ENCODE data around the gene PTPRE.
"Not testable (repeated sequence)": the region's sequence is repeated elsewhere in the genome, so short reads cannot be mapped to it uniquely, and the experiment has no call there.

PTPRE gene

DNA sequence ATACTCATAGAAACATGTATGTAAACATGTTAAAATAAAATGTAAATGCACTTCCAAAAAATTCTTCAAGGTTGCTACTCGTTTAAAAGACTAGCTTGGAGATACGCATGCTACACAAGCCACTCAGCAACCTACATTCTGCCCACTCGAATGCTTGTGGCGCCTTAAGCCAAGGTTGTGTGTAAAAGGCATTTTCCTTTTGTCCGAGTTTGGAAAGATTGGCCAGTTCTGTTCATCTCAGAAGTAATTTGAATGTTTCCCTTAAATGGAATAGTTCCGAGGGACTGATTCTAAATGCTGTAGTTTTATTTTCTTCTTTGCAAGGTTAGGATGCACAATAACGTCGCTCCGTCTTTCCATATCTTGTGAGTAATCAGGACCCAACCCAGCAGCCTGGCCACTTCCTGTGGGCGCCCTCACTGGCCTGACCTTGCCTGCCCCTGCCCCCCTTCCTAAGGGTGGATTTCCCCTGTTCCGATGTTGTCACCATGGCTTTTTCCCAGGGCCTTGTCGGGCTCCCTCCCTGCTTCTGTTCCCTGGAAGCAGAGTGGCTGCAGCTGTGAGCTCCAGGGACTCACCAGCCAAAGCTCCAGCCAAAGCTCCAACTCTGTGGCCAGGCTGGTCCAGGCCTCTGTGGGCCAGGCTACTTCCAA lies 70.6 kb downstream of the PTPRE start:
- DNase-seq, result peak in 41 of 51 donors; percentile 15 to 87 (median 64)

DNA sequence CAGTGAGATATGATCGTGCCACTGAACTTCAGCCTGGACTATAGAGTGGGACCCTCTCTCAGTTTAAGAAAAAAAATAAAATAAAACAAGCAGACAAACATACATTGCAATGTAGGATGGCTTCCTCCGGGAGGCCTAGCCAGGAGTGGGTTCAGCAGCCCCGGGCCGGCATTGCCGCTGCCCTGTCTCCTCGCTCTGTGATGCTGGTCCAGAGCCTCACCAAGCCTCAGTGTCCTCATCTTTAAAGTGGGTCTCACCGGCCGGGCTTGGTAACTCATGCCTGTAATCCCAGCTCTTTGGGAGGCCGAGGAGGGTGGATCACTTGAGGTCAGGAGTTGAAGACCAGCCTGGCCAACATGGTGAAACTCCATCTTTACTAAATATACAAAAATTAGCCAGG lies 71.6 kb downstream of the PTPRE start:
- no peak for DNase-seq

DNA sequence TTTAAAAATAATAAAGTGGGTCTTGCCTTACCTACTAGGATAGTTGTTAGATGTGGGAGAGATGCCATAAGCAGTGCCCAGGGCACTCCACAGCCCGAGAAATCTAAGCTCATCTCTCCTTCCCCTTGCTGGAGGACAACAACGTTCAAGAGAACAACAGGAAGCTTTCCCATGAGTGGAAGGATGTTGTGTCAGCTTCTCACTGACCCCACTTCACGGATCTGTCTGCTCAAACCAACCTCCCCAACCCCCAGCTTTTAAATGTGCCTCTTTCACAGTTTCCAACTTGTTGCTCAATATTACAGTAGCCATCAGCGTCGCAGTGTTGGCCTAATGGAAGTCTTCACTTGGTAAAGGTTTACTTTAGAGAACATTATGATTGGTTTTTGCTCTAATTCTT lies 72.1 kb downstream of the PTPRE start:
- no peak for DNase-seq

DNA sequence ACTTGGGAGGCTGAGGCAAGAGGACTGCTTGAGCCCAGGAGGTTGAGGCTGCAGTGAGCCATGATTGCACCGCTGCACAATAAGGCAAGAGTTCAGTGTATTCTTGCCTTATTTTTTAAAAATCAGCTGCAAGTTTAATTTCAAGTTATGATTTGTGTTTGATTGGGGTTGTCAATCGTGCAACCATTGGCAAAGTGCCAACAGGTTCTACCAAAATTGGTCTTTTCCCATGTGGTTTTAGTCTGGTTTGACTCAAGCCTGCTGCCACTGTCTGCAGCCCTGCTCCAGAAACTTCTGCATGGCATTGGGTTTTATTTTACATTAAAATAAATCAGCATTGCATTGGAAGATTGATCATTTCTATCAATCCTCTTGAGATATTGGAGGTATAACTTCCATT lies 72.7 kb downstream of the PTPRE start:
- DNase-seq, result no peak

DNA sequence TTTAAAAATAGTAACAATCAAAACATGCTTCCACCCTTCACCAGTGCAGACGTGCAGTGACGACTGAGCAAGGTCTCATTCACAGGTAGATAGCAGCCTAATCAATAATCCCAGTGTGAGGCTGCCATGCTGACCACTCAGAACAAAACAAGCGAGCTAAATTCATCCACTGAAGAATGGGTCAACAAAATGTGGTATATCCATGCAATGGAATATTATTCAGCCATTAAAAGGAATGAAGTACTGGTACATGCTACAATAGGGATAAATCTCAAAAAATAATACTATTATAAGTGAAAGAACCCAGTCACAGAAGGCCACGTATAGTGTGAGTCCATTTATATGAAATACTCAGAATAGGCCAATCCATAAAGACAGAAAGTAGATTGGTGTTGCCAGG lies 74.0 kb downstream of the PTPRE start:
- DNase-seq, result no peak

DNA sequence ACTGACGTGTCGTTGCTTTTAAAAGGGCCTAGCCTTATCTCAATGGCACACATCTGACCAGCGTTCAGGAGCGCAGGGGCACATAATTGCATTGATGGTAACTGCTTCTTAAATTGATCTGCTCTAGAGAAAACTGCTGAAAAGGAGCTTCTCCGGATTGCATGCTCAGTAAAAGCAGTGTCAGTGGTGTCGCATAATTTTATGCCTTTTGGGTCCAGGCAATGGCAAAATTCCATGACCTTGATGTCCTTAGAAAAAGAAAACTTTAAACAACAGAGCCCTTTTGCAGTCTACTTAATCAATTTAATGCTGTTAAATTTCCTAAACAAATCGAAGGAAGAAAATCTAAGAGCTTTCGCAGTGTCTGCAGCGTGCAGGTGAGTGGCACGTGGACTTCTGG lies 75.7 kb downstream of the PTPRE start:
- no peak for DNase-seq

DNA sequence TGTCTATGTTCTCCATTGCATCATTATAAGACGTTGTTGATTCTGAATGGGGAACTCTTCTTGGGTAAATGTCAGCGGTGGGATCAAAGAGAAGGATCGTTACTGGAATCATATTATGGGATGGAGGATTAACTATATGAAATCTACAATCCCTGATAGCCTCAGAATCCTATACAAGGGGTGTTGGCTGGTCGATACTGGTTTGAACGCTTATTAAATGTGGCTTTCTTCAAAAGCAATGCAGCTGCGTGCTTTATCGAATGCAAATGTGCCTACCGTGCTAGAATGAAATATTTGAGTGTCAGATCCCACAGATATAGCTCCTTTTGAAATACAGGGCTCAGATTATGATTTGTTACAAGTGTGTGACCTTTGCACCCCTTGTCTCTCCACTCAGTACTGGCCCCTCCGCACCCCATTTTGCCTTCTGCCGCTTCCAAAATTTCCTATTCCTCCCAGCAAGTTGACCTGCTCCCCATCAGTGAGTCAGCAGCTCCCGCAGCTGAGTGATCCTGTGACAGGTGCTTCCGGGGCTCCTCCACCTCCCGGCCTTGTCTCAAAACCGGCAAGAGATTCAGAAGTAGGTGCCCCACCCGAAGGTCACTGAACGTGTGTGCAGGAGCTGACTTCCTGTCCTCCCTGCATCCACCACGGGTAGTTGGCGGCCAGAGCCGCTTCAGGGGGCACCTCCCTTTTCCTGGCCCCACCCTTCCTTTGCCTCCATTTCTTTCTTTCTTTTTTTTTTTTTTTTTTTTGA lies 76.6 kb downstream of the PTPRE start:
- no peak for DNase-seq

DNA sequence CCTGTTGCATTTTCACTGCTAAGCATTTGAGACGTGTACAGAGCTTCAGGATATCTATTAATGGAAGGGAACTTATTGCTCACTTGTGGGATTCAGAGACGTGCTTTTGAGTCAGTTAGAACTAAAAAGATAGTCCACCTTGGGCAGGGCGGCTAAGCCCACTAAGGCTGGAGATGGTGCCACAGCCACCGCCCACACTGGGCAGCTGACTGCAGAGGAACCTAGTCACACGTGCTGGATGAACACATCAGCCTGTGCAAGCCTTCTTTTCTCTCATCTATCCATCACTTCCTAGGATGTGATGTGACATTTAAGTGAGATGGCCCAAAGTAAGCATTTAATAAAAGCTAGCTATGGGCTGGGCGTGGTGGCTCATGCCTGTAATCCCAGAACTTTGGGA lies 78.0 kb downstream of the PTPRE start:
- DNase-seq, result no peak

DNA sequence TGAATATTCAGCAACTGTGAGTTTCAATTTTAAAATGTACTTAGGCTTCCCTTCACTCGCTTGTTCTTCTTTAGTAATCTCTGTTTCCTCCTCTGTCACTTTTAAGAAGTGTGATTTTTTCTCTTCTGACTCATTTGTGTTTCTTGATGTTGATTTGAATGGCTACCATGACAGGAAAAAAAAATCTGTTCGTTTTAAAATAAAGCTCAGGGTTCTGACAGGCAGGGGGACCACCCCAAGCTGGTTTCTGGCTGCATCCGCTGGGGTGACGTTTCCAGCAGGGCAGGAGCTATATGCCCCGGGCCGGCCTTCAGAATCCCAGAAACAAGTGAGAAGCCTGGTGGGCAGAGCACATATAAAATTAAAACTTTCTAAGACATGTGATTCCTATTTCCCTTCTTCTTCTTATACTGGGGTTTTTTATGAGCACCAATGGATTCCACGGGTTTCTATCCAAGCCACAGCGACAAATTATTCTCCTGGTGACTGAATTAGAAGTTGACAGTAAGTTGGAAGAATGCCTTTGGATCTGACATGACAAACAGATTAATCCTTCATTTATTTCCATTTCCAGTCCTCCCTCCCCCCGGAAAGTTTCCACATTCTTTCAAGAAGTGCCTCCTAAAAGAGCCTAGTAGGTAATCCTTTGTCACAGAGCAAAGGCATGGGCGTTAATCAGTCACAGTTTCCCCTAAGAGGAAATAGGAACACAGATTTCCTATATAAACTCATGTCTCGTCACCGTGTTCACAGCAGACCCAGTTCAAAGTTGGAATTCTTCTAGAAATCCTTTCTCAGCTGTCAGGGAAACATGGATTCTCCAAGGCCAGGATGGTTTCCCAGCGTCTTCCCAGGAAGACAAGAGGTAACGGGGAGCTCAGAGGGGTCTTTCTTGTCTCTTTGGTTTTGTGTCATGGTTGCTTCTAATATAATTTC lies 79.9 kb downstream of the PTPRE start:
- DNase-seq, result no peak

DNA sequence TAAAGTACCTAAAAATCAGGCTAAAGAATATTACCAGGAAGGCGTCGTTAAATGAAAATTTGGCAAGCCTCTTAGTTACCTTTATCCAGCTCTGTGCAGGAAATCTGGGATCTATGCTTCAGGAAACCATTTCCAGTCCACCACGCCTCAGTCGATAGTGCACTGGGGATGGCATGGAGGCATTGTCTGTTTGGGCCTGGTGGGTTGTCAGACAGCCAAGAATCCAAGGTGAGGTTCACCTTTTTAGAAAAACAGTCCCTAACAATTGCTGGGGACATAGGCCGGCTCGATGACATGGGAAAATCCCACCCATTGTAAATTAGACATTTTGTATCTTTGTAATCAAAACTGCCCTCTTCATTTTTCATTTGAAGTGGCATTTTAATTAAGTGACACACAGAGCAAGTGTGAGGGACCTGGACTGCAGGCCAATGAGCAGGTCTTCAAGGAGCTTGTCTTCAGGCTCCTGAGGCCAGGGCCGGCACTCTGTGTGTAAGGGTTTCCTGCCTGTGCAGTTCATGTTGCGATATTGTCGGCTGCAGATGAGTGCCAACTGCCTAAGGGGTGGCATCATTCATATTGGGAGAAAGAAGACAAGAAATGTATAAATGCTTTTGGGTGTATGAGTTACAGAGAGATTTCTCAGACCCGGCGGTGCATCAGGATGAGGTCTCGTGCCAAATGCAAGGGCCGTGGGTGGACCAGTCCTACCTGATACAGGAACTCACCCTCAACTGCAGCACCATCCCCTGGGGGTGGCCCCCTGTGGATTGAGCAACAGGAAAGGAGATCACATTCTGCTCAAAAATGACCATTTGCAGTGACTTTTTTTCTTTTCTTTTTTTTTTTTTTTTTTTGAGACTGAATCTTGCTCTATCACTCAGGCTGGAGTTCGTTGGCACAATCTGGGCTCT lies 80.8 kb downstream of the PTPRE start:
- DNase-seq, result no peak

DNA sequence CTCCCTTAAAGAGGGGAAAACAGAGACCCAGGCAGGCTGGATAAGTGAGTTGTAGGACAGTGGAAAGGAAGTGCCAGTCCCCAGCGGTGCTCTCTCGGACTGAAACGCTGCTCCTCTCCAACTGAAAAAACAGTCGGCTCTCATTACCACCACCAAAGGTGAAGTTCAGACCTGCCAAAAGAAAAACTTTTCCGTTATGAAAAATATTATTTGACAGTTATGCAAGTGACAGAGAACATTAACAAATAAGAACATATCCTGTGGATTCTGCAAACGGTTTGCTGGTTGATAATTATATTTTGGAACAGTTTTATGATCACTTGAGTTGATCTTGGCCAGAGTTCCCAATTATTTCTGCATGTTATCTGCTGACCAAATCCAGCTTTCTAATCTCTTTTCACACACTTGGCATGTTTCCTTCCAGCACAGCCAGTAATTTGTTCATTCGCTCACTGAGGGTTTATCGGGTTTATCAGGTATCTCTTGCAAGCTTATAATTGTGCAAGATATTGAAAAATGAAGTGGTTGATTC lies 82.6 kb downstream of the PTPRE start:
- DNase-seq, result no peak

DNA sequence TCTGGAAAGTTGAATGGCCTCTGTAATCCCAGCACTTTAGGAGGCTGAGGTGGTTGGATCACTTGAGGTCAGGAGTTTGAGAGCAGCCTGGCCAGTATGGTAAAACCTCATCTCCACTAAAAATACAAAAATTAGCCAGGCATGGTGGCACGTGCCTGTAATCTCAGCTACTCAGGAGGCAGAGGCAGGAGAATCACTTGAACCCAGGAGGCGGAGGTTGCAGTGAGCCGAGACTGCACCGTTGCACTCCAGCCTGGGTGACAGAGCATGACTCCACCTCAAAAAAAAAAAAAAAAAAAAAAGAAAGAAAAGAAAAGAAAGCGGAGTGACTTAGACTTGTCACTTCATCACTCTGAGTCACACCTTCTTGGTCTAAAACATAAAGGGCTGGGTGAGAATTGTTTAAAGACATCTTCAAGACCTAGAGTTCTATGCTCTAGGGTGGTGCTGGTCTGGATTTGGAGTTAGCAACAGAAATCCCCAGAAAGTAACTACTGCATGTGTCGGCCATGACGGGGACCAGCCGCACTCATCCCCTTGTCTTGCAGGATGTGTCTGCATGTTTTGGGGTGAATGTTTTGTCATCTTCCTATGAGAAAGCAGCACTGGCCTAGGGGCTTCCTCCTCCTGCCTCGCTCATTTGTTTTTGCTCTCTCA lies 83.4 kb downstream of the PTPRE start:
- DNase-seq, result not testable (repeated sequence)

DNA sequence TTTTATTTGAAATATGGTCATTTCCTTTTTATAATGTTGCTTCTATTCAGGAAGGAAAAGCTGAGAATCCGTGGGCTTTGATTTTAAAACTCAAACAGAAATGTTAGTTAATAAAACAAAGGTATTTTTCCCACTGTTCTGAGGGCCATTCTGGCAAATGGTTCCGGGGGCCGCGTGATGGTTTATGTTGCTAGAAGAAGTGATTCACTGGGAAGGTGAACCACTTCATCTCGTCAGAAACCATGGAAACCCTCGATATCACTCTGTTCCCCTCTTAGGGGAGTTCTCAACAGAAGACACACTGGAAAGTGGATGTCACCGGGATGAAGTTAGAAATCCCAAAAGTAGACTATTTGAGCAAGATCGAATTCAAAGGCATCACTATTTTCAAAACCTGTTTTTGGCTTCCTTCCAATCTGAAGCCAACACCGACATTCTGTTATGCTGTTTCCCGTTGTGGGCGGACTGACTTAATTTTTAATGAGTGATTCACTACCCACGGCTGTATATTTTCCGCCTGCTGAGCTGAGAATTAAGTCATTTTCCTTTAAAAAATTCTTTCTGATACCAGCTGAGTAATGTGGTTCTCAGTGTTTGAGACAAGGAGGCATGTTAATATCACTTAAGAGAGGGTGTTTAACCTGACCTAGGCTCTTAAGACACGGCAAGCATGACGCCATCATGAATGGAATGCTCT lies 84.1 kb downstream of the PTPRE start:
- DNase-seq, result peak in 1 of 51 donors; percentile 55

DNA sequence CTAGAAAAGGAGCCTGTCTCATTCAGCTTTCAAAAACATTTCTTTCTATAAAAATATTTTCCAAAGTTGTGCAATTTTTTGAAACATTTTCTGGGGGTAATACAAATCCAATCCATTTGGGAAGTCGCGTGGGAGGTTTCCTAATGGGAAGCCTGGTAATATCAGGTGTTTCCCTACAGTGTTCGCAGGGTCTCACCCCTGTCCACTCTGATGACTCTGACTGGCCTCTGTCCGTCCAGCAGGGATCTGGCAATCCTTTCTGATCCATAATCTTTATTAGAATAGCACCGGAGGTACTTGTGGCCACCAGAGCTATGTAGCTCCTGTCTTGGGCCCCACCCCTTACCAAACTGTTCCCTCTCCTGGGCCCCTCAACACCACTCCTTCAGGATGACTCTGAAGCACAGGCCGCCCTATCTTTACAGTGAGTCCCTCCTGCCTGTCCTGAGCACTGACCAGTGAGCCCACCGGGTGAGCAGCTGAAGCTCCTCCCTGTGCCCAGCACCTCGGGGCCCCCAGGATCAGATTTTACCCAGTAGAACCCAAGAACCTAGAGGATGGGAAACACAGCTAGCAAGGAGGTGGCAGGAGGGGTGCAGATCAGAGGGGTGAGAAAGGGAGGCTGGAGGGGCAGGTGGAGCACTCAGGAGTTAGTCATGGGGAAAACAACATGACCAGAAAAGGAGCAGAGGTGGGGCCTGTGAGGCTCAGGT lies 84.8 kb downstream of the PTPRE start:
- DNase-seq, result no peak

DNA sequence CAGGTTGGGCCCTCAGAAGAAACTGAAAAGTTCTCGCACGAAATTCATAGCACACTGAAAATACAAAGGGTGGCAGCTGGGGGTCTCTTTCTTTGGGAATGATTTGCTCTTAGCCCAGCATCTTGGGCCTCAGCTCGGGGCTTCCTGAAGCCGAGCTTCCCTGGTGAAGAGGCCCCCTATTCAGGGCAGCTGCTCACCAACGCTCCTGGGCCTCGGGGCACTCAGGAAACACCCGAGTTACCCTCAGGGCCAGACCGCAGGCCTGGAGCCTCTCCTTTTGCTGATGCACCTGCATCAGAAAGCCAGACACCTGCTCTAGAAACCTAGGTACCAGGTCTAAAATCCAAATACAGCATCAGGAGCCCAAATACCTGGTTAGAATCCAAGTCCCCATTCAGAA lies 85.5 kb downstream of the PTPRE start:
- DNase-seq, result no peak

DNA sequence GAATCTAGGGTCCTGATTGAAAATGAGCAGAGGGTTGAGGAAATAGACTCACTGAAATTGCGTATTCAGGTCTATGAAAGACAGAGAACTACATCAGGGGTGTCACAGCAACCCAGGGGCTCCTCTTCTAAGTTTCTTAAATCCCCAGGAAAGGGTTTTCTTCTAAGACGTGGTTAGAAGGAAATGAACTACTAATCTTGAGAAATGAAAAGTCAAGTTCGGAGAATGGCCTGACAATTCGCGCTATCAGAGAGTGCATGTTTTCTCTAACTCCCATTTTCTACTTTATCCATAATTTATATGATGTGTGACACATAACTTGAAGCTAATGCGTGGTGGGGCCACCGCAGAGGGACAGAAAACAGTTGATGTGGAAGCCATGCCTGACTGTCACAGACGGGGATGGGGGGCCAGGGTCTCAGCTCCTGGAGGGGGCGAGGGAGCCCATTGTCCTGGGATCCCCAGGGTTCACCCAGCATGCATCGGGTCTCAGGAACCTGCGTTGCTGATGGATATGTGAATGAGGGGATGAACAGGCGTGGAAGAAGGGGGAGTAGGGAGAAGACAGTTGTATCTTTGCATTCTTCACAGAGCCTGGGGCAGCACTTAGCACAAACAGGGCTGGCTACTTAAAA lies 86.3 kb downstream of the PTPRE start:
- no peak for DNase-seq

DNA sequence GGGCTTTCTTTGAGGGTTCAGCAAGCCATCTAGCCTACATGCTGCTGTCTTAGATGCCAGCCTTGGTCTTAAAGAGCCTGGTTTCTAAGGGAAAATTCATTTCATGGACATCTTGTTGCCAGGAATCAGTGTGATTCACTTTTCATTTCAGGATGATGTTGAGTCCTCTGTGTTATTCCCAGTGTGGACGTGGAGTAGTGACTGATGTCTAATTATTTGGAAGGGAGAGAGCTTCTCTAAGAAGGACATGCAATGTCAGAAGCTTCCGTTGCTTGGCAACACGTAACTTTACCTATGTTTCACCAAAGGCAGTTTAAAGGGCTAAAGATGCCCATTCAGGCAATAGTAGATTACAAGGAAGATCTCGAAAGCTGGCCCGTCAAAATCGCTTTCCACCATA lies 89.0 kb downstream of the PTPRE start:
- DNase-seq, result no peak

DNA sequence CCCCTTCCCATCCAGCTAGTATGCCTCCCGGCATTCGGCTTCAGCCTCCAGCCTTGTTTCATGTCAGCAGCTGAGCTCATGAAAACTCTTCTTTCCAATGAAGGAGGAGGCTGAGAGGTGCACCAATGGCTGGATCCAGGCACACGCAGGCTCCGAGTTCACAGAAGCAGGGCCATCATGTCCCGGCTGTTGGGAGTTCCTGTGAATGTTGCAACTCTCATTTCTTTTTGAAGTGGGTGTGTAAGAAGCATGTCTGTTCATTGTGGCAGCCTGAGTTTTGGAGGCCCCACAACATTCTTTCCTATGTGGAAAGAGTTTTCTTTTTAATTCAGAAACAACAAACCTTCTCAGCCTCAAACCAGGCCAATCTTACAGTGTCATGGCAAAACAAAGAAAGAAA lies 89.7 kb downstream of the PTPRE start:
- DNase-seq, result no peak

DNA sequence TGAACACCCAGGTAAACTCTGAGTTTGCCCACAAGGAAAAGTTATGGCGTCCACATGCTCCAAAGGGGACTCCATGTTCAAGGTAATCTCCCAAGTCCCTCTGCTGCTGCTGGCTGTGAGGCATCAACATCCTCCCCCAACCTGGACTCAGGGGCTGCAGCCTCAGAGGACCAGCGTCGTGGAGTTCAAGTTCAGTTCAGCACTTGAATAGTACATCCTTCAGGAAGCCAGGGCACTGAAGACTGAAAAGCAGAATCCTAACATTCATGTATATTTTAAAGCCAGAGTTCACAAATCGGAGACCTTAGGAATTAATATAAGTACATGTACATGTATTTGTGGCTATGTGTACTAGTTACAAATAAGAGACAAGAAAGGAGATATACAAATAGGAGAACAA lies 90.4 kb downstream of the PTPRE start:
- no peak for DNase-seq
